Stimulated activated naive CD8-positive, alpha-beta T cell treated with anti-CD3 and anti-CD28 coated beads, Interleukin-15, Interleukin-2, amounts not matched to agents 100 ng/mL and 50 ng/mL, for 24 hours (primary cell): ENCODE results near the gene TPPP.

Source experiments
- H3K27ac Mint-ChIP-seq: one replicate; pipeline ENCODE4 v1.8.0; 2021; ENCODE audit warnings: mild to moderate bottlenecking, mixed read lengths
- H3K27me3 Mint-ChIP-seq: one replicate; pipeline ENCODE4 v1.8.0; 2021; ENCODE audit warnings: mixed read lengths
- H3K36me3 Mint-ChIP-seq: one replicate; pipeline ENCODE4 v1.8.0; 2021; ENCODE audit warnings: low read depth, mixed read lengths
- H3K4me1 Mint-ChIP-seq: one replicate; pipeline ENCODE4 v1.8.0; 2021; ENCODE audit warnings: low read depth, mixed read lengths
- H3K4me3 Mint-ChIP-seq: one replicate; pipeline ENCODE4 v1.8.0; 2021; ENCODE audit warnings: mild to moderate bottlenecking, mixed read lengths
- H3K9me3 Mint-ChIP-seq: one replicate; pipeline ENCODE4 v1.8.0; 2021; ENCODE audit warnings: mixed read lengths

The TPPP gene

DNA sequence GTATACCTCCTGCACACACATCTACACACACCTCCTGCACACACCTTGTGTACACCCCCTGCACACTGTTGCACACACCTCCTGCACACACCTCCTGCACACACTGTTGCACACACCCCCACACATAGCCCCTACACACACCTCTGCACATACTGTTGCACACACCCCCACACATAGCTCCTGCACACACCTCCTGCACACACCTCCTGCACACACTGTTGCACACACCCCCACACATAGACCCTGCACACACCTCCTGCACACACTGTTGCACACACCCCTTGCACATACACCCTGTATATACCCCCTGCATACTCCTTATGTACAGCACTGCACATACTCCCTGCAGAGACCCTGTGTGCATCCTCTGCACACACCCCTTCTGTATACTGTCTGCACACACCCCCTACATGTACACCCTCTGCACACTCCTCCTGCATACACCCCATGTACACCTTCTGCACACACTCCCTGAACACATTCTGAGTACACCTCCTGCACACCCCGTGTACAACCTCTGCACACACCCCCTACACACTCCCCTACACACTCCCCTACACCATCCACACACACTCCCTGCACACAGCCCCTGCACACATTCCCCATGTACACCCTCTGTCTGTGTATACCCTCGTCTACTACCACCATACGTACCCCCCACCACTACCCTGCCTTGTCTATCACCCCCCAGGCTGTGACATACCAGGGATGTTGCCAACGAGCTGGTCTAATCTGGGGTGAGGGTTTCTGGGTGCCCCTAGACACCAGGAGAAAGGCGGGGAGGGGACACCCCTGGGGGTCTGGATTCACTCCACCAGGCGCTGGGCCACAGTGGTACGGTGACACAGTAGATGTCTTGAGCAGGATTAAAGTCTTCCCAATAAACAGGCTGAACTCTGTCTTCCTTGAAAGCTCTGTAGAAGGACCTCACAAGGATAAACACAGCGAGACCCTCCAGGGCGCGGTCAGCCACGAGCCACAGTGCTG is 82.1 kb downstream of the TPPP start:
- Mint-ChIP-seq H3K4me3 (peak overlapping the region; percentile 78), H3K9me3 (no peaks in the 10 kb centered on the region), H3K27ac (peak overlapping the region; percentile 71), H3K4me1 (peaks cover 46% of the 10 kb centered on the region), H3K27me3 (peaks cover 10% of the 10 kb centered on the region), H3K36me3 (peaks cover 19% of the 10 kb centered on the region)

- peaks cover 46% of the 10 kb centered on the region for H3K4me1 Mint-ChIP-seq
Observed at GRCh38 chr5:610011-610743, 83.0 kb downstream of the TPPP start.

More at GRCh38 chr5:610011-610743, 83.0 kb downstream of the TPPP start:
- H3K9me3 Mint-ChIP-seq, result no peaks in the 10 kb centered on the region
- H3K36me3 Mint-ChIP-seq, result peaks cover 11% of the 10 kb centered on the region
- no peak overlapping the region for H3K4me3 Mint-ChIP-seq
- no peak overlapping the region for H3K27ac Mint-ChIP-seq
- H3K27me3 Mint-ChIP-seq, result peaks cover 10% of the 10 kb centered on the region
